Psoas muscle (tissue), 8 donors: ENCODE results near the gene ITPKA. TPM values are rescaled to one million over a fixed set of nuclear protein-coding genes. Genes with fewer than 3 reads are reported as not detected.
A peak's percentile ranks its signal among the peaks of the same experiment; 100 is the strongest.

Source experiments
- ATAC-seq, 4 donors: fragments of 200-7000 bp; cut with Tn5 transposase; one replicate each; pipeline ENCODE4 v1.9.1; 2020; ENCODE audit warnings: moderate library complexity in 3 of 4, mild to moderate bottlenecking in 2 of 4
- DNase-seq, 2 donors: peaks; one replicate each; pipeline ENCODE4 v3.0.0-alpha.2; 2020
- H3K27ac ChIP-seq: fragments of 200-600 bp; one replicate; pipeline ENCODE4 v1.8.0; 2022
- H3K27me3 ChIP-seq, 3 donors: fragments of 200-600 bp in 1 of 3; one replicate each; pipeline versions ENCODE4 v1.6.1 to v1.8.0; 2013 to 2022; ENCODE audit warnings: low read length in 2 of 3, mild to moderate bottlenecking in 2 of 3, moderate library complexity in 1 of 3; ENCODE audit not compliant: insufficient read depth in 3 of 3
- H3K36me3 ChIP-seq, 2 donors: fragments of 200-600 bp in 1 of 2; one replicate each; pipeline versions ENCODE4 v1.6.1 to v1.8.0; 2013 to 2022; ENCODE audit warnings: low read depth in 1 of 2, mild to moderate bottlenecking in 1 of 2, moderate library complexity in 1 of 2; ENCODE audit not compliant: insufficient read depth in 1 of 2
- H3K4me1 ChIP-seq: fragments of 200-600 bp; one replicate; pipeline ENCODE4 v1.8.0; 2022
- H3K4me3 ChIP-seq: fragments of 200-600 bp; one replicate; pipeline ENCODE4 v1.8.0; 2022; ENCODE audit warnings: mild to moderate bottlenecking
- H3K9me3 ChIP-seq: fragments of 200-600 bp; one replicate; pipeline ENCODE4 v1.8.0; 2022
- CTCF ChIP-seq: fragments of 200-600 bp; IDR thresholded peaks from one replicate; pipeline ENCODE4 v1.8.0; 2022; ENCODE audit warnings: antibody characterized with exemption
- WGBS, 3 donors: extraction: QIAGEN DNeasy Blood & Tissue Kit; methylation state at CpG; one replicate each; pipeline versions ENCODE4 v1.1.6 to v1.1.7; 2013; 5-methylcytosine and 5-hydroxymethylcytosine counted together
- intact Hi-C, 2 donors: fragments of 100-400 bp; cut with DNase I; formaldehyde crosslinking; loops; one replicate each; pipeline versions ENCODE4 v1.11.0 to v1.14.2; 2022
- polyA plus RNA-seq, 3 donors: library from polyadenylated mRNA; stranded (reverse); fragments of 200-250 nt; gene quantifications; one replicate each; pipeline ENCODE4 v1.2.3, GENCODE V29; 2013
- total RNA-seq, 4 donors: library from RNA; stranded (reverse); fragmentation: NEBNext Ultra II Directional in 2 of 4; extraction: Animal tissue kit (Norgen Biotek cat#: 25700) in 2 of 4; gene quantifications; one replicate each; pipeline versions ENCODE4 v1.2.1 to v1.2.4, GENCODE V29; 2021 to 2023
- donor health status: healthy with polysubstance abuse.
- donor health status: DM: no; HTN: no; CAD: no; lungs with moderate emphysema.
- donor health status: Bipolar disorder and iron deficiency.
- donor health status: healthy.
- donor health status: DM: yes; HTN: yes; CAD: no.
- donor health status: DM: no; HTN: no; CAD: no.
- donor health status: DM: no; HTN: no; CAD: no.
- donor health status: DM: yes; HTN: yes; CAD: no.

Gene ITPKA
- total and polyA plus RNA-seq, 7 donors = 0.04 to 1.7 (median 0.79) TPM; not detected in 1

GRCh38 chr15:41492597-41493204 is 973 bp upstream of the ITPKA start:
- DNase-seq (no peak), ATAC-seq (no peak)
- Histone ChIP-seq H3K27me3 (peaks cover 0 to 86% (median 31%) of the 10 kb centered on the region in 3 donors), H3K36me3 (no peaks in the 10 kb centered on the region), H3K9me3 (no peaks in the 10 kb centered on the region), H3K27ac (no peak overlapping the region), H3K4me1 (peaks cover 14% of the 10 kb centered on the region), H3K4me3 (peak overlapping the region; percentile 67)
- intact Hi-C loops = no loop called here
- TF ChIP-seq CTCF = no peak
- WGBS, 3 donors = 4 to 9% (median 6%) methylated on average over 15 of the region's 15 CpGs

DNA sequence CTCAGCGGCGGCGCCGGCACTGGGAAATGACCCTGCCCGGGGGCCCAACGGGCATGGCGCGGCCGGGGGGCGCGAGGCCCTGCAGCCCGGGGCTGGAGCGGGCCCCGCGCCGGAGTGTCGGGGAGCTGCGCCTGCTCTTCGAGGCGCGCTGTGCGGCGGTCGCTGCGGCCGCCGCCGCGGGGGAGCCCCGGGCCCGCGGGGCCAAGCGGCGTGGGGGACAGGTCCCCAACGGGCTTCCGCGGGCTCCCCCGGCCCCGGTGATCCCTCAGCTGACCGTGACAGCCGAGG is 172 bp downstream of the ITPKA start:
- intact Hi-C loops = no loop called here
- H3K27ac ChIP-seq = no peak overlapping the region

DNA sequence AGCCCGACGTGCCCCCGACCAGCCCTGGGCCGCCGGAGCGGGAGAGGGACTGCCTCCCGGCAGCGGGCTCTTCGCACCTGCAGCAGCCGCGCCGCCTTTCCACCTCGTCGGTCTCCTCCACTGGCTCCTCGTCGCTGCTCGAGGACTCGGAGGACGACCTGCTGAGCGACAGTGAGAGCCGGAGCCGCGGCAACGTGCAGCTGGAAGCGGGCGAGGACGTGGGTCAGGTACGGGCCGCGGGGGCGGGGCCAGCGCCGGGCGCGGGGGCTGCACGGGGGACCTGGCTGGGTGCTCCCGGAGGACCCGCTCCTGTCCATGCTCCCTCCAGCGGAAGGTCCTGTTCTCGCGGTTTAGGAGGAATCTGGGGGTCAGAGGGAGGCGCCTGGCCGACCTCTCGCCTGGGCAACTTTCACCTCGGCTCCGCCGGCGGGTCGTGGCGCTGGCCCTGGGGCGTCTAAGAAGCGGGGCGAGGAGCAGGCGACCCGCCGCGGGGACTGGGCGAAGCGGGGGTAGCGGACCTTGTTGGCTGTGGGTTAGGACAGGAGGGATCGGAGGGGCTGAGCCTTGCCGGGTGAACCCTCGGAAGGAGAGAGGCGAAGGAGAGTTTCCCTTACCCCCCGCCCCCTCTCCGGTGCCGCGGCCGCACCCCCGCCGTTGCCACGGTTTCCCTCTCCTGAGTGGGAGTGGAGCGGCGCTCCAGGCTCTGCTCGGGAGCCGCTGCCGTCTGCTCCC is 682 bp downstream of the ITPKA start:
- no peak for TF ChIP-seq CTCF
- peaks cover 14% of the 10 kb centered on the region for H3K4me1 ChIP-seq
- H3K4me3 ChIP-seq = peak overlapping the region; percentile 67
- DNase-seq = peak in 1 of 2 donors; percentile 30
- WGBS, 3 donors = 1% methylated on average over 37 to 77 of the region's 77 CpGs
- peak in 2 of 4 donors; percentile 19 to 21 for ATAC-seq
- intact Hi-C loops = no loop called here
- H3K36me3 ChIP-seq = no peaks in the 10 kb centered on the region
- H3K27me3 ChIP-seq = peaks cover 0 to 88% (median 34%) of the 10 kb centered on the region in 3 donors
- no peak overlapping the region for H3K27ac ChIP-seq
- no peaks in the 10 kb centered on the region for H3K9me3 ChIP-seq

More for the DNA sequence above, 172 bp downstream of the ITPKA start:
- DNase-seq (no peak), ATAC-seq (no peak)
- TF ChIP-seq CTCF = no peak
- Histone ChIP-seq H3K36me3 (no peaks in the 10 kb centered on the region), H3K9me3 (no peaks in the 10 kb centered on the region), H3K4me1 (peaks cover 14% of the 10 kb centered on the region), H3K27me3 (peaks cover 0 to 87% (median 31%) of the 10 kb centered on the region in 3 donors), H3K4me3 (peak overlapping the region; percentile 67)
- 0 to 1% (median 0%) methylated on average over 24 to 41 of the region's 41 CpGs for WGBS, 3 donors

DNA sequence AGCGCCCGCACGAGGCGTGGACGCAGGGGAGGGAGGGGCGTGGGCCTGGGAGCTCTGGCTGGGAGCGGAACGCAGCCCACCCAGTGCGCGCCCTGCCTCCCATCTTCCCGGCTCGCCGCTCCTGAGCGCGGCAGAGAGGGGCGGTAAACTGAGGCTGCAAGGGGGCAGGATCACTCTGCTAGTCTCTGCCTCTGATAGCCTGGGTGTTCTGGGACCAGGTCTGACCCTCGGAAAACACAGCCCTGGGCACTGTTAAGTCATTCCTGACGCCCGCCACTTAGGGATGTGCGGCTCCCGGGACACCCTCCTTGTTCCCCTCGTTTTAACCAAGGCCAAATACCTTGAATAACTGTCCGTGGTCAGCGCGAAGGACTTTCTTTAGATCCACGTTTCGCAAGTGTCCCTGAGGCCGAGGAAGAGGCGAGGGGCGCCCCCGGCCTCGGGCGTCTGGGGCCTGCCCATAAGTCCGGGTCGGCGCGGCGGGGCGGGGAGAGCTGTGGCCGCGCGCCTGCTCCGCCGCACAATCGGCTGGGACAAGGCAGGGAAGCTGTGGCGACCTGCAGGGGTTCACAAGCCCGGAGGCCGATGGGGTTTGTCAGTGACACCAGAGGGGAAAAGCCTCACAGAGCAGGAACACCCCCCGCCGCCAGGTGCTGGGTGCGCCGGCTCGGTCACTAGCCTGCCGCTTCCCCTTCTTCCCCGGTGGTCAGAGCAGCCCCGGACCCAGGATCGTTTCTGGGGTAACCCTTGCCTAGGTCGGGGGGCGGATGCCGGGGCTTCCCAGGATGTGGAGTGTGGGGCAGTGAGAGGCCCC is 1.5 kb downstream of the ITPKA start:
- no peak for ATAC-seq
- TF ChIP-seq CTCF = no peak
- Histone ChIP-seq H3K9me3 (no peaks in the 10 kb centered on the region), H3K27ac (no peak overlapping the region), H3K27me3 (peaks cover 0 to 88% (median 37%) of the 10 kb centered on the region in 3 donors), H3K36me3 (no peaks in the 10 kb centered on the region), H3K4me3 (peak overlapping the region; percentile 67), H3K4me1 (peaks cover 14% of the 10 kb centered on the region)
- WGBS, 3 donors = 12 to 13% (median 13%) methylated on average over 49 to 60 of the region's 60 CpGs
- no peak for DNase-seq
- intact Hi-C loops = no loop called here
